DOHH2 (cell line): Measurements from ENCODE around the gene TUSC2.

ENCODE experiments used
- H3F3A ChIP-seq: fragments of 200-600 bp; sonication (generic), shearing (Covaris generic); 2 replicates; pipeline ENCODE4 v1.6.0; 2016; ENCODE audit warnings: antibody characterized with exemption, mild to moderate bottlenecking; ENCODE audit not compliant: control insufficient read depth, insufficient read depth
- H3K27ac ChIP-seq: fragments of 200-600 bp; sonication (generic); 2 replicates; pipeline ENCODE4 v1.5.1; 2014; ENCODE audit warnings: low read depth, mild to moderate bottlenecking, low read length, moderate library complexity
- H3K27me3 ChIP-seq: fragments of 200-600 bp; sonication (generic); 2 replicates; pipeline ENCODE4 v1.6.1; 2014; ENCODE audit warnings: mild to moderate bottlenecking, low read length, mixed read lengths; ENCODE audit not compliant: control insufficient read depth
- H3K36me3 ChIP-seq: fragments of 200-600 bp; sonication (generic); 2 replicates; pipeline ENCODE4 v1.6.1; 2014; ENCODE audit warnings: mild to moderate bottlenecking, low read length, moderate library complexity, mixed read lengths; ENCODE audit not compliant: control insufficient read depth
- H3K4me1 ChIP-seq: fragments of 200-600 bp; sonication (generic); 2 replicates; pipeline ENCODE4 v1.6.1; 2014; ENCODE audit warnings: mild to moderate bottlenecking, low read length, mixed read lengths; ENCODE audit not compliant: control insufficient read depth
- H3K4me2 ChIP-seq: fragments of 200-600 bp; sonication (generic); 2 replicates; pipeline ENCODE4 v1.6.0; 2014; ENCODE audit warnings: mild to moderate bottlenecking, low read length, moderate library complexity
- H3K4me3 ChIP-seq: fragments of 200-600 bp; sonication (generic); 2 replicates; pipeline ENCODE4 v1.5.1; 2014; ENCODE audit warnings: mild to moderate bottlenecking, low read length, mixed read lengths
- H3K79me2 ChIP-seq: fragments of 200-600 bp; sonication (generic); 2 replicates; pipeline ENCODE4 v1.6.1; 2014; ENCODE audit warnings: mild to moderate bottlenecking, low read length, mixed read lengths; ENCODE audit not compliant: control insufficient read depth
- H3K9me2 ChIP-seq: fragments of 200-600 bp; sonication (generic); replicated peaks from 2 replicates; pipeline ENCODE4 v1.6.1; 2014; ENCODE audit warnings: mild to moderate bottlenecking, low read length, mixed read lengths; ENCODE audit not compliant: control insufficient read depth
- H3K9me3 ChIP-seq: fragments of 200-600 bp; sonication (generic); 2 replicates; pipeline ENCODE4 v1.6.1; 2014; ENCODE audit warnings: antibody characterized with exemption, low read length, mixed read lengths; ENCODE audit not compliant: control insufficient read depth, insufficient read depth
- H4K20me1 ChIP-seq: fragments of 200-600 bp; sonication (generic); 2 replicates; pipeline ENCODE4 v1.6.0; 2014; ENCODE audit warnings: low read depth, mild to moderate bottlenecking, antibody characterized with exemption, low read length, moderate library complexity; ENCODE audit not compliant: control insufficient read depth, insufficient read depth
- CTCF ChIP-seq: fragments of 200-600 bp; sonication (generic); IDR thresholded peaks from one replicate; pipeline ENCODE4 v1.5.1; 2014; ENCODE audit warnings: antibody characterized with exemption, mild to moderate bottlenecking, low read depth, low read length; ENCODE audit not compliant: poor library complexity, severe bottlenecking
- EZH2phosphoT487 ChIP-seq: fragments of 200-600 bp; sonication (generic); IDR thresholded peaks from 2 replicates; pipeline ENCODE4 v1.6.1; 2017; ENCODE audit warnings: borderline replicate concordance, mild to moderate bottlenecking, antibody characterized with exemption, low read length, moderate library complexity, mixed read lengths

The TUSC2 gene

GRCh38 chr3:50319181-50319893 lies 8.7 kb downstream of the TUSC2 start:
- Histone ChIP-seq H4K20me1 (no peaks in the 10 kb centered on the region), H3K79me2 (peaks cover 3% of the 10 kb centered on the region; the same call in 1 of the 2 replicates), H3K27me3 (no peaks in the 10 kb centered on the region), H3K9me2 (no peaks in the 10 kb centered on the region), H3K4me3 (no peak overlapping the region), H3K36me3 (peaks cover 14% of the 10 kb centered on the region), H3K4me2 (no peak overlapping the region), H3F3A (no peaks in the 10 kb centered on the region), H3K9me3 (no peaks in the 10 kb centered on the region), H3K27ac (no peak overlapping the region), H3K4me1 (peaks cover 24% of the 10 kb centered on the region)
- TF ChIP-seq EZH2phosphoT487 = no peak
- no peak for TF ChIP-seq CTCF

- H3K27ac ChIP-seq = no peak overlapping the region
- H3K9me2 ChIP-seq = no peaks in the 10 kb centered on the region
- H3K9me3 ChIP-seq = no peaks in the 10 kb centered on the region
- peaks cover 10% of the 10 kb centered on the region for H3K36me3 ChIP-seq
- no peaks in the 10 kb centered on the region for H3F3A ChIP-seq
- H3K27me3 ChIP-seq = no peaks in the 10 kb centered on the region
- no peaks in the 10 kb centered on the region for H4K20me1 ChIP-seq
- TF ChIP-seq EZH2phosphoT487 (no peak), CTCF (no peak)
- no peak overlapping the region for H3K4me2 ChIP-seq
- peaks cover 22% of the 10 kb centered on the region for H3K4me1 ChIP-seq
- H3K4me3 ChIP-seq = no peak overlapping the region
- H3K79me2 ChIP-seq = peaks cover 3% of the 10 kb centered on the region; the same call in 1 of the 2 replicates
Observed at GRCh38 chr3:50318615-50319014, 9.4 kb downstream of the TUSC2 start.

- Histone ChIP-seq H3K9me3 (no peaks in the 10 kb centered on the region), H3K27me3 (no peaks in the 10 kb centered on the region), H3K79me2 (peaks cover 3% of the 10 kb centered on the region; the same call in 1 of the 2 replicates), H3K4me1 (peaks cover 22% of the 10 kb centered on the region), H3K27ac (no peak overlapping the region), H3K9me2 (no peaks in the 10 kb centered on the region), H3K4me2 (no peak overlapping the region), H3K36me3 (peaks cover 10% of the 10 kb centered on the region), H3K4me3 (no peak overlapping the region), H3F3A (no peaks in the 10 kb centered on the region), H4K20me1 (no peaks in the 10 kb centered on the region)
- TF ChIP-seq EZH2phosphoT487 (no peak), CTCF (no peak)
Observed at GRCh38 chr3:50318163-50318562, 9.9 kb downstream of the TUSC2 start.
